ENCODE results near the gene GRID1.

GRCh38 chr10:86400705-86401587, 34.4 kb upstream of the GRID1 start:
- TF ChIP-seq CTCF (IDR thresholded peaks at IDR 0.05) (peak in 1 of 4 experiments; percentile 10), POLR2A (IDR thresholded peaks at IDR 0.05) (no peak)
